Glomerular visceral epithelial cell (primary cell): ENCODE data around the gene IFIT2.
"Not testable (repeated sequence)": the region's sequence is repeated elsewhere in the genome, so short reads cannot be mapped to it uniquely, and the experiment has no call there.

ENCODE experiments used
- DNase-seq: peaks from one replicate; pipeline ENCODE4 v3.0.0-alpha.2; 2016; ENCODE audit errors: extremely low spot score

The IFIT2 gene

DNA sequence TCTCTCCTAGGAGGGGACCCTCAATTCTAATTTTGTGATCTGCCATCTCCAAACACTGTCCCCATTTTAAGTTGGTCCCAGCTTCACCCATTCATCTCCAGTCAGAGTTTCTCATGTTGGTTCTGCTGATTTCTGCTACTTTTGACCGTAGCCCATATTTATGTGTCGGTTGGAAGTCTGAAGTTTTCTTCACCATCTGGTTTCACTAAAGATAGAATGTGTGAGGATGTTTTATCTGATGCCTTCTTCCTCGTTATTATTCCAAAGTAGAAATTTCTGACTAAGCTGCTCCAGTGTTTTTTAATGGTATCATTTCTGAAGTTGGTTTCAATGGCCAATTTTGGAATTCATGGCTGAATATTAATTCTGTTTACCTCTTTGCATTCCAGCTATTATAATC lies 21.3 kb upstream of the IFIT2 start:
- no peak for DNase-seq

DNA sequence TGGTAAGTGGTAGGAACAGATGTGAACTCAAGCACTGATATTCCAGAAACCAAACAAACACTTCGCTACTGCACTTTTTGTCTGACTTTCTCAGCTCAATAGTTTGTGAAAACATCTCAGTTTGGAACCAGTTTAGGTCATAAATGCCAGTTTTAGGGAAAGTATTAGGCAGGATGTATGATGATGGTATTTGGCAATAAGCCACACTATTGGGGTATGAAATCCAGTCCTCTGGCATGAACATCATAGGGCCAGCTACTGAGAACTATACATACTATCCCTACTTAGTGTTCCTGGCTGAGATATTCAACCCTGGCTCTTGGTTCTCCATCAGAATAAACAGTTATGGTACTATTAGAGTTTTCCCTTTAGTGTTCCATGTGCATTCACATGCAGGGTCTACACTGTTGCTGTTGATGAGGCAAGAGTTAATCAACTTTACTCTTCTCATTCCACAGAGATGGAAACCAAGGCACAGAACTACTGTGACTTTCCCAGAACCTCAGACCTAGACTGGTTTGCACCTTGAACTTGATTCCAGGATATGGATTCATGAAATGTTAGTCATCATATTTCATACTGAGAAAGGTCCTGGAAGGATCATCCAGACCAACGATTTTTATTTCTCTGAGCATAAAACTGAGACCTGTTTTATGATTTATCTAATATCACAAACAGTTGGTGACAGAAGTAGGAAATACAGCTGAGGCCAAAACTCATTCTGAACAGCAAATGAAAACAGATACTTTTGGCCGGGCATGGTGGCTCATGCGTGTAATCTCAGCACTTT lies 20.0 kb upstream of the IFIT2 start:
- DNase-seq, result peak; percentile 19

- DNase-seq, result peak; percentile 95
Observed at GRCh38 chr10:89283025-89283935, 18.6 kb upstream of the IFIT2 start.

GRCh38 chr10:89283936-89284475 lies 17.8 kb upstream of the IFIT2 start:
- peak; percentile 81 for DNase-seq

DNA sequence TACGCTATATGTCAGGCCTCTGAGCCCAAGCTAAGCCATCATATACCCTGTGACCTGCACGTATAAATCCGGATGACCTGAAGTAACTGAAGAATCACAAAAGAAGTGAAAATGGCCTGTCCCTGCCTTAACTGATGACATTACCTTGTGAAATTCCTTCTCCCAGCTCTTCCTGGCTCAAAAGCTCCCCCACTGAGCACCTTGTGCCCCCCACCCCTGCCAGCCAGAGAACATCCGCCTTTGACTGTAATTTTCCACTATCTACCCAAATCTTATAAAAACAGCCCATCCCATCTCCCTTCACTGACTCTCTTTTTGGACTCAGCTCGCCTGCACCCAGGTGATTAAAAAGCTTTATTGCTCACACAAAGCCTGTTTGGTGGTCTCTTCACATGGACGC lies 17.1 kb upstream of the IFIT2 start:
- not testable (repeated sequence) for DNase-seq

GRCh38 chr10:89285303-89285702 lies 16.5 kb upstream of the IFIT2 start:
- DNase-seq, result peak; percentile 69

- no peak for DNase-seq
Observed at GRCh38 chr10:89294721-89295239, 7.1 kb upstream of the IFIT2 start.

- peak; percentile 21 for DNase-seq
Observed at GRCh38 chr10:89295597-89295996, 6.2 kb upstream of the IFIT2 start.

GRCh38 chr10:89296220-89296648 lies 5.6 kb upstream of the IFIT2 start:
- no peak for DNase-seq

GRCh38 chr10:89297356-89297755 lies 4.5 kb upstream of the IFIT2 start:
- DNase-seq, result no peak

- DNase-seq, result no peak
Observed at GRCh38 chr10:89297791-89298190, 4.1 kb upstream of the IFIT2 start.

DNA sequence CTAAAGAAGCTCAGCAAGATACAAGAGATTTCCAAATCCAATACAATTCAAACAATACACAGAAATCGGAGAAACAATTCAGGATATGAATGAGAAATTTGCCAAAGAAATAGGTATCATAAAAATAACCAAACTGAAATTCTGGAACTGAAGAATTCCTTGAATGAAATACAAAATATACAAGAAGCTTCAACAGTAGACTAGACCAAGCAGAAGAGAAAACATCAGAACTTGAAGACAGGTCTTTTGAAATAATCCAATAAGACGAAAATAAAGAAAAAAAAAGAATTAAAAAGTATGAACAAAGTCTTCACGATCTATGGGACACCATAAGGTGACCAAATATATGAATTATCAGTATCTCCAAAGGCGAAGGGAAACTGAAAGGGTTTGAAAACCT lies 2.8 kb upstream of the IFIT2 start:
- no peak for DNase-seq

GRCh38 chr10:89301232-89301631 lies 614 bp upstream of the IFIT2 start:
- DNase-seq, result peak; percentile 33

- peak; percentile 49 for DNase-seq
Observed at GRCh38 chr10:89302625-89303024, 779 bp downstream of the IFIT2 start.

DNA sequence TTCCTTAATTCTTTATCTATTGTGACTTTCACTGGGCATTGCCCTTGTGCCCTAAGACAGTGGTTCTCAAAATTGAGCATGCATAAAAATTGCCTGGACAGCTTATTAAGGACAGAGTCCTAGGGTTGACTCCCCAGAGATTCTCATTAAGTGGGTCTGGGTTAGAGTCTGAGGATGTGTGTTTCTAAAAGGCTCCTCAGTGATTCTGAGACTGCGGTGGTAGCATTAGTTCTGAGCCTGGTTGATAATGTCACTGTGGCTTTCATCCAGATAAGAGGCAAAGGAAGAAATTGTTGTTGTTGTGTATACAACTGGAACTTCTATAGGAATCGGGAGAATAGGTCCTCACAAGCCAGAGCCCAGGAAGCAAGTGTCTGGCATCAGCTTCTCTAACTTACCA lies 1.3 kb downstream of the IFIT2 start:
- DNase-seq, result no peak

GRCh38 chr10:89304026-89304425 lies 2.2 kb downstream of the IFIT2 start:
- no peak for DNase-seq

GRCh38 chr10:89304446-89304845 lies 2.6 kb downstream of the IFIT2 start:
- DNase-seq, result no peak

- no peak for DNase-seq
Observed at GRCh38 chr10:89304925-89305324, 3.1 kb downstream of the IFIT2 start.

DNA sequence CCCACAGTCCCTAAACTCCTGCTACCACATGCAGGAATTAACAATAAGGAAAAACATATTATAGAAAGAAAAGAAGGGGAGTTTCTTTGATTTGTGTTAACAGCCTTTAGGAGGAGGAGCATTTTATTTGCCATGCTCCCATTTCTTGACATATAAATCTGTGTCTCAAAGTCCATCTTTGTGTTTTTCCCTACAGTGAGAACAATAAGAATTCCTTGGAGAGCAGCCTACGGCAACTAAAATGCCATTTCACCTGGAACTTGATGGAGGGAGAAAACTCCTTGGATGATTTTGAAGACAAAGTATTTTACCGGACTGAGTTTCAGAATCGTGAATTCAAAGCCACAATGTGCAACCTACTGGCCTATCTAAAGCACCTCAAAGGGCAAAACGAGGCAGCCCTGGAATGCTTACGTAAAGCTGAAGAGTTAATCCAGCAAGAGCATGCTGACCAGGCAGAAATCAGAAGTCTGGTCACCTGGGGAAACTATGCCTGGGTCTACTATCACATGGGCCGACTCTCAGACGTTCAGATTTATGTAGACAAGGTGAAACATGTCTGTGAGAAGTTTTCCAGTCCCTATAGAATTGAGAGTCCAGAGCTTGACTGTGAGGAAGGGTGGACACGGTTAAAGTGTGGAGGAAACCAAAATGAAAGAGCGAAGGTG lies 4.1 kb downstream of the IFIT2 start:
- DNase-seq, result no peak

GRCh38 chr10:89306434-89307268 lies 4.8 kb downstream of the IFIT2 start:
- DNase-seq, result no peak

DNA sequence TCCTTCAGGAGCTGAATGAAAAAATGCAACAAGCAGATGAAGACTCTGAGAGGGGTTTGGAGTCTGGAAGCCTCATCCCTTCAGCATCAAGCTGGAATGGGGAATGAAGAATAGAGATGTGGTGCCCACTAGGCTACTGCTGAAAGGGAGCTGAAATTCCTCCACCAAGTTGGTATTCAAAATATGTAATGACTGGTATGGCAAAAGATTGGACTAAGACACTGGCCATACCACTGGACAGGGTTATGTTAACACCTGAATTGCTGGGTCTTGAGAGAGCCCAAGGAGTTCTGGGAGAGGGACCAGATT lies 5.4 kb downstream of the IFIT2 start:
- no peak for DNase-seq
